NT2/D1 (cell line): ENCODE results near the gene SLC30A3.

Source experiments
- SUZ12 ChIP-seq: IDR thresholded peaks from 2 replicates; pipeline ENCODE4 v1.6.1; 2011; ENCODE audit not compliant: insufficient read length, insufficient read depth; ENCODE audit errors: extremely low read depth
- YY1 ChIP-seq: IDR thresholded peaks from 2 replicates; pipeline ENCODE4 v1.6.1; 2011; ENCODE audit not compliant: insufficient read length, insufficient read depth

GRCh38 chr2:27218614-27219013, 44.2 kb downstream of the SLC30A3 start:
- TF ChIP-seq YY1 (no peak), SUZ12 (no peak)
